SH-SY5Y (cell line): ENCODE results near the gene TMCC3.

Experiments
- GATA2 ChIP-seq: IDR thresholded peaks from 2 replicates; pipeline ENCODE4 v1.6.1; 2011; ENCODE audit warnings: mild to moderate bottlenecking, low read depth, low read length
- GATA3 ChIP-seq: IDR thresholded peaks from 2 replicates; pipeline ENCODE4 v1.6.1; 2011; ENCODE audit warnings: low read depth, mild to moderate bottlenecking, low read length, moderate library complexity

The TMCC3 gene, protein sequence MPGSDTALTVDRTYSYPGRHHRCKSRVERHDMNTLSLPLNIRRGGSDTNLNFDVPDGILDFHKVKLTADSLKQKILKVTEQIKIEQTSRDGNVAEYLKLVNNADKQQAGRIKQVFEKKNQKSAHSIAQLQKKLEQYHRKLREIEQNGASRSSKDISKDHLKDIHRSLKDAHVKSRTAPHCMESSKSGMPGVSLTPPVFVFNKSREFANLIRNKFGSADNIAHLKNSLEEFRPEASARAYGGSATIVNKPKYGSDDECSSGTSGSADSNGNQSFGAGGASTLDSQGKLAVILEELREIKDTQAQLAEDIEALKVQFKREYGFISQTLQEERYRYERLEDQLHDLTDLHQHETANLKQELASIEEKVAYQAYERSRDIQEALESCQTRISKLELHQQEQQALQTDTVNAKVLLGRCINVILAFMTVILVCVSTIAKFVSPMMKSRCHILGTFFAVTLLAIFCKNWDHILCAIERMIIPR

DNA sequence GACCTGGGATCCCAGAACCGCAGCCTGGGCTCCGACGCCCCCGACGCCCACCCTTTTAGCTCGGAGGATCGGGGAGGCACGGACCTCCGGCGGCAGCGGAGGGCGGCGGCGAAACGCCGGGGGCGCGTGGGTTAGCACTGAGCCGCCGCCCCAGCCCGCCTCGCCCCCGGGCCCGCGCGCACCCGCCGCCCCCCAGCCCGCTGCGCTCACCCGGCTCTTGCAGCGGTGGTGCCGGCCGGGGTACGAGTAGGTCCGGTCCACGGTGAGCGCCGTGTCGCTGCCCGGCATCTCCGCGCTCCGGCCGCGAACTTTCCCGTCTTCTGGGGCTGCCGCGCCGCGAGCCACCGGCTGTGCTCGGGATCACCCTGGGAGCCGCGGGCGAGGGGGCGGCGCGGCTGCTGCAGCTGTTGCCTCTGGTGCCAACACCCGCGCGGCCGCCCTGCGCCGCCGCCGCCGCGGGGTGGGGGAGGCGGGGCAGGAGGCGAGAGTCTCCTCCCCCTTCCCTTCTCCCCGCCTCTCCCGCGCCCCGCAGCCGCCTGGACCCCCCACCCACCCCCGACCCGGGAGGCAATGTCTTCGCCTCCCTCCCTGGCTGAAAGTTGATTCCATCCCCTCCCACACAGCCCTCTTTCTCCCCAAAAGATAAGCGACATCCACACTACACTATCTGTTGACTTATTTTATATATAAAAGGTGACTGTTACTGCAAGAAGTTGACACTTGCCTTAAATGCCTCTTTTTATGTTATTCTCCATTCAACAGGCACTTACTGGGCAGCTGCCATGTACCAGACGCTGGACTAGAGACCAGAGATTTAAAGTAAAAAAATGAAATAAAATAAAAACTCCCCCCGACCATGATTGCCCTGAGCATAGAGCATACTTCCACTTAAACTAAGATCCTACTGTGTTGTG, at the start of gene TMCC3:
TSS of gene TMCC3 (minus strand) at position 415 of the 914 bp plus-strand sequence. CDS start at position 288, 127 bp downstream.
- TF ChIP-seq GATA2 (no peak), GATA3 (no peak)

DNA sequence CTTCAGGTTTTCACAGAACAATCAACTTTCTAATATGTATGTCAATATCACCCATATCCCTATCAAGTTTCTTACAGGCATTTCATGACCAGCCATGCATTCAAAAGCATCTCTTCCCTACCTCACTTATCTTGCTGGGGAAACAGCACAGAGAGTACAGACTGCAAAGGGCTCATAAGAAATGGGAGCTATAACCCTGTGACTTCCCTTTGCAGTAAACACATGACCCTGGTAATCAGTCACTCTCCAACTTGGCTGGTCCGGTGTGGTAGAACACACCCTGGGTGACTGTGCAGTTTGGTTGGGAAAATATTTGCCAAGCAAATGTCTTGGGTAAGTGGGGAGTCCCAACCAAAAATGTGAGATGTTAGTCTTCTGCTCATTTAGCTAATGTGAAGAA, 49.4 kb upstream of the TMCC3 start:
- TF ChIP-seq GATA2: no peak
- no peak for TF ChIP-seq GATA3

DNA sequence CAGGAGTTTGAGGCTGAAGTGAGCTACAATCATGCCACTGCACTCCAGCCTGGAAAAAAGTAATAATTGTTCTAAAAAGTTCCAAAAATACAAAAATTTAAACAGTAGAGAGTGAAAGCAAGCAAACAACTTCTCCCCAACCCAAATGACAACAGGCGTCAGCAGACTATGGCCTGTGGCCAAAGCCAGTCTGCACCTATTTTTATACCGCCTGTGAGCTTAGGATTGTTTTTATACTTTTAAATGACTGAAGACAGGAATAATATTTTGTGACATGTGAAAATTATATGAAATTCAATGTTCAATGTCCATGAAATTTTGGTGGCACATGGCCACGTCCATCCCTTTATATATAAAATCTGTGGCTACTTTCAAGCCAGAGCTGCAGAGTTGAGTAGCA, 48.2 kb upstream of the TMCC3 start:
- TF ChIP-seq GATA3 (no peak), GATA2 (no peak)

DNA sequence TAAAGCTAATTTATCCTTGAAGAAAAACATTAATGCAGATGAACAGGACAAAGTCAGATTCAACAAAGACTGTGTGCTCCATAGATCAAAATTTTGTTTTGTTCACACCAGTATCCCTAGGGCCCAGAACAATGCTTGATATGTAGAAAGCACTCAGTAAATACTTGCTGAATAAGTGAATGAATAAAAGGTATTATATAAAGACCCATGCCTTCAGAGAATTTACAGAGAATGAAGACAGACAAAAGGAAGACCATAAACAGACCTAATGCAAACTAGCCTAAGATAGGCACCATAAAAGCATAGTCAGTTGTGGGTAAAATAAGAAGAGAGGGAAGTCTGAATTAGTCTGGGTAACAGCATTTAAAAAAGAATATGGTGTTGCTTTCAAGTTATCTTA, 47.3 kb upstream of the TMCC3 start:
- TF ChIP-seq GATA2: no peak
- TF ChIP-seq GATA3: no peak

GRCh38 chr12:94694732-94695131, 44.4 kb upstream of the TMCC3 start:
- TF ChIP-seq GATA2 (no peak), GATA3 (no peak)

- TF ChIP-seq GATA2 (no peak), GATA3 (no peak)
Measured at GRCh38 chr12:94690198-94690771, 39.9 kb upstream of the TMCC3 start.

DNA sequence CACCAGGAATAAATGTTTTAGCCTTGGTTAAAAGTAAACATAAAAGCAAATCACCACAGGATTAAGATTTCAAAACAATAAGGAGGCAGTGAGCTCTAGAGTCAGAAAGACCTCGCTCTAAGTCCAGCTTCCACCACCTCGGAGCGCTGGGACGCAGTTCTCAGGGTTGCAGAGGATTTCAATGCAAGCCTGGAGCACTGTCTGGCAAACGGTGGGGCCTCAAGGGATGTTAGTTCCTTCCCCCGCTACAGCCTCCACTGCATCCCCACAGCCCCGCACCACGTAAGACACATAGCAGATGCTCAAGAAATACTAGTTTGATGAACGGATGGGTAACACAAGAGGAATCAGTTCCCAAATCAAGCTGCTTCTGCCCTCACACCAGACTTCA, 39.3 kb upstream of the TMCC3 start:
- TF ChIP-seq GATA3: no peak
- no peak for TF ChIP-seq GATA2

DNA sequence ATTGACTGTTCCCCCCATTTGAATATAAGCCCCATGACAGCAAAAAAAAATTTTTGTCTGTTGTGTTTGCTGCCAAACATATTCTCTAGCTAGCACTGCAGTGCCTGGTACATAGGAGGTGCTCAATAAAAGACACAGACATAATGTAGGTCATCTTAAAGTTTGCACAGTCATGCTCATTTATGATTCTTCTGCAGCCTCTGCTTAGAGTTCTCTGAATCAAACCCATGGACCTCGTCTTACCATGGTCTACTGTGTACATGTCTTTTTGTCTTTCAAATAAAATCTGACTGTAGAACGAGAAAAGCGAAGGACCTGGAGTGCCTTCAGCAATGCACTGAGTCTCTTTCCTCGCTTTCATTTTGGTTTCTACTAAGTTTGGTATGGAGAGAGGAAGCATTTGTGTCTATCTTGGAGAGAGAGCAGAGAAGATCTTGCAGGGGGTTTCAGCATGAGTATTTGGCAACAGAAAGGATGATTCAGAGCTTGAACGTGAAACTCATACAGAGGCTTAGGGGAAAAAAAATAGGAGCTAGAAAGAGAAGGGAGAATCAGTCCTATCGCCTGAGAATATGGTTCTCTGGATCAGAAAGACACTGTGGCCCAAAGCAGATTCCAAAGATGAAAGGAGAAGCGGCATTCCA, 38.8 kb upstream of the TMCC3 start:
- TF ChIP-seq GATA2 (no peak), GATA3 (no peak)

GRCh38 chr12:94687891-94688290, 37.5 kb upstream of the TMCC3 start:
- no peak for TF ChIP-seq GATA3
- TF ChIP-seq GATA2: no peak

GRCh38 chr12:94686834-94687628, 36.7 kb upstream of the TMCC3 start:
- TF ChIP-seq GATA3 (no peak), GATA2 (no peak)

GRCh38 chr12:94684416-94685142, 34.2 kb upstream of the TMCC3 start:
- TF ChIP-seq GATA3 (no peak), GATA2 (no peak)

GRCh38 chr12:94679554-94680195, 29.3 kb upstream of the TMCC3 start:
- TF ChIP-seq GATA3 (no peak), GATA2 (no peak)
